ENCODE results near the gene SH3RF1. TPM values are rescaled to one million over a fixed set of nuclear protein-coding genes. Genes with fewer than 3 reads are reported as not detected.

SH3RF1 gene
- total RNA-seq, 1 experiment from 2014 or later: 15.3 TPM

GRCh38 chr4:169189372-169189771 is 81.4 kb downstream of the SH3RF1 start:
- Histone ChIP-seq H3T11ph (ENCODE audit: low read length) (no peak overlapping the region), H3K14ac (ENCODE audit: insufficient read depth, low read length) (no peak overlapping the region), H2BK120ac (ENCODE audit: low read depth, low read length, poor library complexity, severe bottlenecking) (no peak overlapping the region), H3K79me1 (ENCODE audit: insufficient read depth, low read depth, low read length, poor library complexity, severe bottlenecking) (peaks cover 3% of the 10 kb centered on the region), H2BK5ac (ENCODE audit: insufficient read length, low read length) (no peak overlapping the region), H2BK12ac (ENCODE audit: insufficient read length, low read depth, low read length) (no peak overlapping the region), H4K8ac (replicated peaks; ENCODE audit: insufficient read length, low read depth, low read length) (no peak overlapping the region), H2AK5ac (ENCODE audit: insufficient read length, low read length) (no peak overlapping the region), H3K4ac (ENCODE audit: low read depth, low read length) (no peak overlapping the region), H3K4me2 (ENCODE audit: insufficient read depth, insufficient read length, low read length) (no peak overlapping the region), H4K5ac (ENCODE audit: insufficient read length, low read depth, low read length) (no peak overlapping the region), H2AFZ (ENCODE audit: low read length) (no peak overlapping the region), H3K9me3 (ENCODE audit: control insufficient read depth, low read depth, low read length) (no peaks in the 10 kb centered on the region), H3K79me2 (ENCODE audit: insufficient read depth, low read length) (no peaks in the 10 kb centered on the region; the same call in 1 of the 2 replicates), H3K9ac (ENCODE audit: extremely low read depth, insufficient read length, low read length) (no peak overlapping the region), H3K27me3 (ENCODE audit: insufficient read depth, low read length) (no peaks in the 10 kb centered on the region), H4K20me1 (ENCODE audit: control insufficient read depth, insufficient read depth, insufficient read length) (no peaks in the 10 kb centered on the region), H3K23ac (ENCODE audit: insufficient read length, low read depth, low read length) (no peak overlapping the region), H3K23me2 (ENCODE audit: insufficient read length, low read depth, low read length, poor library complexity, severe bottlenecking) (no peaks in the 10 kb centered on the region), H2BK20ac (ENCODE audit: low read depth, low read length, poor library complexity, severe bottlenecking) (no peak overlapping the region), H2BK15ac (ENCODE audit: low read depth, low read length) (no peak overlapping the region), H3K18ac (ENCODE audit: insufficient read length, low read depth, low read length) (no peak overlapping the region), H4K91ac (ENCODE audit: insufficient read length, low read depth, low read length) (no peak overlapping the region), H3K56ac (ENCODE audit: insufficient read length, low read depth, low read length) (no peak overlapping the region), H3K4me1 (ENCODE audit: insufficient read depth, low read length) (peaks cover 3% of the 10 kb centered on the region), H3K27ac (ENCODE audit: insufficient read length, low read depth, low read length) (no peak overlapping the region)
- no peak for DNase-seq
- WGBS (ENCODE audit: extremely low coverage, insufficient read length, low lambda C conversion rate): no CpG with 5 or more reads among the region's 4 CpGs
- H3K27me3 Mint-ChIP-seq (ENCODE audit: low read depth): no peaks in the 10 kb centered on the region
- no peak overlapping the region for H3K4me3 Mint-ChIP-seq
- no peak for TF ChIP-seq CTCF (conservative IDR thresholded peaks at IDR 0.05)
- peak overlapping the region in 1 of 3 experiments; percentile 71; a peak in 2 of 7 replicates for H3K27ac Mint-ChIP-seq
- H3K36me3 Mint-ChIP-seq (ENCODE audit: insufficient read depth in 1 of 3, low read depth in 3 of 3): no peaks in the 10 kb centered on the region
- peaks cover 28 to 40% of the 10 kb centered on the region in 2 experiments for H3K4me1 Mint-ChIP-seq
- no peaks in the 10 kb centered on the region for H3K9me3 Mint-ChIP-seq

All from H9 (cell line).